Endodermal cell (in vitro differentiated cells): Measurements from ENCODE around the gene MAP3K4. TPM values are rescaled to one million over a fixed set of nuclear protein-coding genes. Genes with fewer than 3 reads are reported as not detected.

Source experiments
- DNase-seq: peaks from one replicate; pipeline ENCODE4 v3.0.0-alpha.2; 2017
- H3K27ac ChIP-seq: 2 replicates; pipeline ENCODE4 v1.5.1; 2013; ENCODE audit warnings: mild to moderate bottlenecking, low read depth, low read length, moderate library complexity
- H3K27me3 ChIP-seq: 2 replicates; pipeline ENCODE4 v1.6.1; 2013; ENCODE audit warnings: mild to moderate bottlenecking, low read length, moderate library complexity; ENCODE audit not compliant: insufficient read depth, control insufficient read depth, poor library complexity, severe bottlenecking
- H3K36me3 ChIP-seq: 2 replicates; pipeline ENCODE4 v1.7.0; 2013; ENCODE audit warnings: mild to moderate bottlenecking, low read length, moderate library complexity; ENCODE audit not compliant: control insufficient read depth, insufficient read depth
- H3K4me1 ChIP-seq: one replicate; pipeline ENCODE4 v1.7.0; 2013; ENCODE audit warnings: low read length; ENCODE audit not compliant: control insufficient read depth, insufficient read depth
- H3K4me3 ChIP-seq: 2 replicates; pipeline ENCODE4 v1.5.1; 2013; ENCODE audit warnings: mild to moderate bottlenecking, low read length, moderate library complexity
- H3K9ac ChIP-seq: 2 replicates; pipeline ENCODE4 v1.6.1; 2013; ENCODE audit warnings: mild to moderate bottlenecking, low read length, moderate library complexity; ENCODE audit not compliant: poor library complexity, severe bottlenecking; ENCODE audit errors: extremely low read depth
- H3K9me3 ChIP-seq: 2 replicates; pipeline ENCODE4 v1.6.1; 2013; ENCODE audit warnings: mild to moderate bottlenecking, low read length, moderate library complexity; ENCODE audit not compliant: control insufficient read depth
- H3K27ac Mint-ChIP-seq: 2 replicates; pipeline ENCODE4 v1.8.0; 2020; ENCODE audit warnings: mixed read lengths
- H3K27me3 Mint-ChIP-seq: 2 replicates; pipeline ENCODE4 v1.8.0; 2021; ENCODE audit warnings: mild to moderate bottlenecking, mixed read lengths; ENCODE audit not compliant: insufficient read depth
- H3K36me3 Mint-ChIP-seq: 2 replicates; pipeline ENCODE4 v1.8.0; 2020; ENCODE audit warnings: low read depth, mixed read lengths
- H3K4me1 Mint-ChIP-seq: 2 replicates; pipeline ENCODE4 v1.8.0; 2020; ENCODE audit warnings: mixed read lengths
- H3K4me3 Mint-ChIP-seq: 2 replicates; pipeline ENCODE4 v1.8.0; 2020; ENCODE audit warnings: mild to moderate bottlenecking, moderate library complexity, mixed read lengths
- H3K9me3 Mint-ChIP-seq: 2 replicates; pipeline ENCODE4 v1.8.0; 2020; ENCODE audit warnings: mild to moderate bottlenecking, mixed read lengths
- WGBS, 2 experiments: methylation state at CpG; one replicate each; pipeline versions ENCODE4 v1.1.5 to v1.1.7; 2013; ENCODE audit warnings: missing lambda C conversion rate in 2 of 2, mixed read lengths in 1 of 2; ENCODE audit not compliant: insufficient coverage in 1 of 2, insufficient read length in 1 of 2; 5-methylcytosine and 5-hydroxymethylcytosine counted together
- total RNA-seq, 2 donors: library from RNA; stranded (reverse); fragmentation: NEBNext Ultra II Directional in 1 of 2; extraction: Animal tissue kit (Norgen Biotek cat#: 25700) in 1 of 2; gene quantifications; 2 replicates in 1 of 2; 3 replicates in 1 of 2; pipeline ENCODE4 v1.2.1, GENCODE V29; 2021
- TF ChIP-seq, protein P1 (sequence below): fragments of 200-600 bp; sonication (generic); conservative IDR thresholded peaks from 2 replicates; pipeline ENCODE4 v1.5.0; 2021; ENCODE audit warnings: antibody characterized with exemption, mild to moderate bottlenecking

Gene MAP3K4
- total RNA-seq, 2 donors from 2014 or later = 82.8 to 105 TPM

DNA sequence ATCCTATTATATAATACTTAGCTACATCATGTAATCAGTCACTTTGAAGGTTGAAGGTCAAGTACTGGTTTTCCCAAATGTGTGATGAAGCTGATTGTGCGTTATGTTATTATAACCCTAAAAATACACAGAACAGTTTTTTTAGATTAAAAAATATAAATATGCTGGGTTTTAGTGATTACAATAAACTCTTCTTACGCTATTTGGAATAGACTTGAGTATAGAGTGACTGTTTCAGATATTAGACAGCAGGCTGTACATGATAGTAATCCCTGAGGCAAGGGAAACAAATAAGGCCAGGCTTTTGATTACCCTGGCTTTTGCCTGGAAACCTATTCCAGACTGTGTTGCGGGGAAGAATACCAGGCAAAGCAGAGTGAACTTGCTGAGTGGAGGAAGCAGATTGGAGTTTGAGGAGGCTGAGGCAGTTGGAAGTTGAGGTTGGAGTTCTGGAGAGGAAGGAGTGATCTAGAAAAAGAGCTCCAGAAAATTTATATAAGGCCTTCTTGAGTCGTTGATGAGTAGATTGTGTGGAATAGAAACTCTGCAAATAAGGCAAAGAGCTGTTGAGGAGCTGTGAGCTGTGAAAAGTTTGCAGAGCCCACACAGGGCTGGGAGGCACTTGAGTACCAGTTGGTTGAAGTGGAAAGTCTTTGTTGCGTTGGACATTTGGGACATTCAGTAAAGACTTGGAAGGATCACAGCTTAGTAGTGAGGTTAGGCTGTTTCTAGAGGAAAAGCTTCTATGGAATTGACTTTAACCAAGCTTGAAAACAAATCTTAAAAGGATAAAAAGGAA, 26.4 kb downstream of the MAP3K4 start:
- Mint-ChIP-seq H3K4me1 (peaks cover 22% of the 10 kb centered on the region), H3K36me3 (peaks cover 17% of the 10 kb centered on the region), H3K4me3 (no peak overlapping the region), H3K27ac (no peak overlapping the region), H3K27me3 (no peaks in the 10 kb centered on the region), H3K9me3 (no peaks in the 10 kb centered on the region)
- H3K4me3 ChIP-seq = no peak overlapping the region
- H3K4me1 ChIP-seq = peaks cover 2% of the 10 kb centered on the region
- H3K27ac ChIP-seq = no peak overlapping the region
- peaks cover 12% of the 10 kb centered on the region for H3K36me3 ChIP-seq
- WGBS, 2 experiments = 92 to 96% methylated on average over 4 of the region's 5 CpGs
- TF ChIP-seq, protein P1, sequence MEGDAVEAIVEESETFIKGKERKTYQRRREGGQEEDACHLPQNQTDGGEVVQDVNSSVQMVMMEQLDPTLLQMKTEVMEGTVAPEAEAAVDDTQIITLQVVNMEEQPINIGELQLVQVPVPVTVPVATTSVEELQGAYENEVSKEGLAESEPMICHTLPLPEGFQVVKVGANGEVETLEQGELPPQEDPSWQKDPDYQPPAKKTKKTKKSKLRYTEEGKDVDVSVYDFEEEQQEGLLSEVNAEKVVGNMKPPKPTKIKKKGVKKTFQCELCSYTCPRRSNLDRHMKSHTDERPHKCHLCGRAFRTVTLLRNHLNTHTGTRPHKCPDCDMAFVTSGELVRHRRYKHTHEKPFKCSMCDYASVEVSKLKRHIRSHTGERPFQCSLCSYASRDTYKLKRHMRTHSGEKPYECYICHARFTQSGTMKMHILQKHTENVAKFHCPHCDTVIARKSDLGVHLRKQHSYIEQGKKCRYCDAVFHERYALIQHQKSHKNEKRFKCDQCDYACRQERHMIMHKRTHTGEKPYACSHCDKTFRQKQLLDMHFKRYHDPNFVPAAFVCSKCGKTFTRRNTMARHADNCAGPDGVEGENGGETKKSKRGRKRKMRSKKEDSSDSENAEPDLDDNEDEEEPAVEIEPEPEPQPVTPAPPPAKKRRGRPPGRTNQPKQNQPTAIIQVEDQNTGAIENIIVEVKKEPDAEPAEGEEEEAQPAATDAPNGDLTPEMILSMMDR = no peak
- peaks cover 5% of the 10 kb centered on the region for H3K9me3 ChIP-seq
- no peak overlapping the region for H3K9ac ChIP-seq
- H3K27me3 ChIP-seq = no peaks in the 10 kb centered on the region
- DNase-seq = no peak

DNA sequence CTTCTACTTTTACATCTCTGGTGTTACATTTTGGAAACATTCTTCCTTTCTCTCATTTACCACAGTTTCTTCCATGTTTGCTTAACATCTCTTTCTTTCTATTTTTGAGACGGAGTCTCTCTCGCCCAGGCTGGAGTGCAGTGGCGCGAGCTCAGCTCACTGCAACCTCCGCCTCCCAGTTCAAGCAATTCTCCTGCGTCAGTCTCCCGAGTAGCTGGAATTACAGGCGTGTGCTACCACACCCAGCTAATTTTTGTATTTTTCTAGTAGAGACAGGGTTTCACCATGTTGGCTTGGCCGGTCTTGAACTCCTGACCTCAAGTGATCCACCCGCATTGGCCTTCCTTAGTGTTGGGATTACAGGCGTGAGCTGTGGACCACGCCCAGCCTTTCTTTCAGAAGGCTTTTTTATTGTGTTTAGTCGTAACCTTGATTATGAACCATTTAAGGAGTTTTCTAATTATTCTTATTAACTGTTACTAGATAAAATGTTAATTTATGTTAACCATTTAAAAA, 27.8 kb downstream of the MAP3K4 start:
- H3K9me3 ChIP-seq = peaks cover 5% of the 10 kb centered on the region
- H3K27ac Mint-ChIP-seq = no peak overlapping the region
- TF ChIP-seq, protein P1 = no peak
- no peaks in the 10 kb centered on the region for H3K9me3 Mint-ChIP-seq
- no peaks in the 10 kb centered on the region for H3K27me3 ChIP-seq
- peaks cover 2% of the 10 kb centered on the region for H3K4me1 ChIP-seq
- DNase-seq = no peak
- H3K36me3 ChIP-seq = peaks cover 12% of the 10 kb centered on the region
- H3K36me3 Mint-ChIP-seq = peaks cover 17% of the 10 kb centered on the region
- H3K27me3 Mint-ChIP-seq = no peaks in the 10 kb centered on the region
- no peak overlapping the region for H3K9ac ChIP-seq
- peaks cover 21% of the 10 kb centered on the region for H3K4me1 Mint-ChIP-seq
- H3K4me3 ChIP-seq = no peak overlapping the region
- no peak overlapping the region for H3K27ac ChIP-seq
- 95 to 96% methylated on average over 10 to 12 of the region's 13 CpGs for WGBS, 2 experiments
- no peak overlapping the region for H3K4me3 Mint-ChIP-seq

DNA sequence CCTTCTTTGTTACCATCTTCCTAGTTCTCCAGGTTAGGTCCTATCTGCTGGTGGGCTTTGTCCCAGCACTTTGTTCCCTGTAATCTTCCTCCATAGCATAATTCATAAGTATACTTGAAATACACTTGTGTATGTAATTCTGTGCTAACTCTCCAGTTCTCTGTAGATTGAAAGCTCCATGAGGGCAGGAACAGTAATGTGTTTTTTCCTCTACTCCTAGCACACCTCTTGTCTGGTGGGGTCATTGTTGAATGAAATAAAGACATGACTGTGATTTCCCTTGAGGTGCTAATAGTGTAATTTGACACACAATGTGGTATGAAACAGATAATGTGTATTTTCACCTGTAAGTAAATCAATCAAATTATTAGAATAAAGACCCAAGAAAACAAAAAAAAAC, 30.0 kb downstream of the MAP3K4 start:
- Histone ChIP-seq H3K36me3 (peaks cover 12% of the 10 kb centered on the region), H3K9ac (no peak overlapping the region), H3K27ac (no peak overlapping the region), H3K4me1 (peaks cover 2% of the 10 kb centered on the region), H3K4me3 (no peak overlapping the region), H3K9me3 (peaks cover 5% of the 10 kb centered on the region), H3K27me3 (no peaks in the 10 kb centered on the region)
- Mint-ChIP-seq H3K36me3 (peaks cover 19% of the 10 kb centered on the region), H3K27ac (no peak overlapping the region), H3K9me3 (no peaks in the 10 kb centered on the region), H3K4me3 (no peak overlapping the region), H3K4me1 (peaks cover 21% of the 10 kb centered on the region), H3K27me3 (no peaks in the 10 kb centered on the region)
- no peak for DNase-seq
- TF ChIP-seq, protein P1 = no peak
